B cell (primary cell): ENCODE data around the gene RASA3. TPM values are rescaled to one million over a fixed set of nuclear protein-coding genes. Genes with fewer than 3 reads are reported as not detected.

Source experiments
- ATAC-seq: fragments of 200-7000 bp; cut with Tn5 transposase; one replicate; pipeline ENCODE4 v1.10.0; 2021; ENCODE audit warnings: low read depth, mild to moderate bottlenecking, moderate number of reproducible peaks, moderate library complexity
- CTCF ChIA-PET: fragments of 350-600 bp; sonication (Branson Sonifier 250); formaldehyde crosslinking; loops from one replicate; lab custom pipeline; 2021; ENCODE audit warnings: antibody characterized with exemption, inconsistent platforms; lab: Charles Lee
- POLR2A ChIA-PET: fragments of 350-600 bp; sonication (Branson Sonifier 250); formaldehyde crosslinking; loops from one replicate; lab custom pipeline; 2021; ENCODE audit warnings: antibody characterized with exemption; lab: Charles Lee
- DNase-seq: peaks from one replicate; pipeline ENCODE4 v3.0.0; 2013
- H2AFZ ChIP-seq: 2 replicates; pipeline ENCODE4 v1.6.1; 2012; ENCODE audit warnings: mild to moderate bottlenecking, low read depth, low read length; ENCODE audit not compliant: insufficient read depth, poor library complexity, severe bottlenecking
- H3K27ac ChIP-seq, 2 donors: 1 replicate in 1 of 2; 2 replicates in 1 of 2; pipeline ENCODE4 v1.5.1; 2012 to 2013; ENCODE audit warnings: low read length in 2 of 2, mild to moderate bottlenecking in 2 of 2, moderate library complexity in 1 of 2
- H3K27me3 ChIP-seq, 4 experiments: fragments of 200-600 bp in 1 of 4; sonication (generic) in 1 of 4; replicated peaks in 1 of 4; 1 replicate in 2 of 4; 2 replicates in 2 of 4; pipeline versions ENCODE4 v1.6.1 to v1.7.0; 2013 to 2016; ENCODE audit warnings: low read length in 3 of 4, mild to moderate bottlenecking in 2 of 4, mixed read lengths in 1 of 4, moderate library complexity in 1 of 4; ENCODE audit not compliant: insufficient read depth in 4 of 4, control insufficient read depth in 3 of 4; ENCODE audit errors: control extremely low read depth in 1 of 4
- H3K36me3 ChIP-seq, 2 experiments: replicated peaks in 1 of 2; 1 replicate in 1 of 2; 2 replicates in 1 of 2; pipeline versions ENCODE4 v1.6.1 to v1.7.1; 2013; ENCODE audit warnings: low read length in 1 of 2; ENCODE audit not compliant: insufficient read depth in 2 of 2, control insufficient read depth in 1 of 2; ENCODE audit errors: control extremely low read depth in 1 of 2, extremely low read depth in 1 of 2
- H3K4me1 ChIP-seq, 2 donors: fragments of 200-600 bp in 1 of 2; sonication (generic) in 1 of 2; 1 replicate in 1 of 2; 2 replicates in 1 of 2; pipeline versions ENCODE4 v1.5.1 to v1.6.1; 2013 to 2017; ENCODE audit warnings: low read length in 2 of 2; ENCODE audit not compliant: control insufficient read depth in 2 of 2, insufficient read depth in 2 of 2
- H3K4me2 ChIP-seq: replicated peaks from 2 replicates; pipeline ENCODE3; 2012; ENCODE audit warnings: mild to moderate bottlenecking, low read depth, low read length; ENCODE audit not compliant: poor library complexity, severe bottlenecking
- H3K4me3 ChIP-seq, 5 experiments: fragments of 200-600 bp in 1 of 5; sonication (generic) in 1 of 5; 1 replicate in 3 of 5; 2 replicates in 2 of 5; pipeline versions ENCODE4 v1.5.1 to v1.7.0; 2011 to 2016; ENCODE audit warnings: low read length in 4 of 5, mild to moderate bottlenecking in 4 of 5, low read depth in 2 of 5, control low read depth in 1 of 5, moderate library complexity in 1 of 5; ENCODE audit not compliant: insufficient read depth in 1 of 5; ENCODE audit errors: control extremely low read depth in 1 of 5, extremely low read depth in 1 of 5
- H3K79me2 ChIP-seq: fragments of 200-600 bp; sonication (generic); one replicate; pipeline ENCODE4 v1.6.0; 2016; ENCODE audit warnings: low read length; ENCODE audit not compliant: control insufficient read depth, insufficient read depth
- H3K9ac ChIP-seq: fragments of 200-600 bp; sonication (generic); 2 replicates; pipeline ENCODE4 v1.6.1; 2017; ENCODE audit warnings: mild to moderate bottlenecking, low read length, moderate library complexity
- H3K9me3 ChIP-seq, 3 donors: one replicate each; pipeline versions ENCODE4 v1.6.1 to v1.7.1; 2013; ENCODE audit warnings: low read length in 2 of 3; ENCODE audit not compliant: control insufficient read depth in 2 of 3, insufficient read depth in 1 of 3; ENCODE audit errors: control extremely low read depth in 1 of 3
- H4K20me1 ChIP-seq: 2 replicates; pipeline ENCODE4 v1.6.0; 2012; ENCODE audit warnings: mild to moderate bottlenecking, low read length; ENCODE audit not compliant: insufficient read depth, control insufficient read depth, poor library complexity, severe bottlenecking
- H3K27ac Mint-ChIP-seq: one replicate; pipeline ENCODE4 v1.8.0; 2021; ENCODE audit warnings: mixed read lengths
- H3K27me3 Mint-ChIP-seq: one replicate; pipeline ENCODE4 v1.8.0; 2021; ENCODE audit warnings: mixed read lengths
- H3K4me1 Mint-ChIP-seq: one replicate; pipeline ENCODE4 v1.8.0; 2021; ENCODE audit warnings: mixed read lengths
- H3K4me3 Mint-ChIP-seq: one replicate; pipeline ENCODE4 v1.8.0; 2021; ENCODE audit warnings: mixed read lengths
- H3K9me3 Mint-ChIP-seq: one replicate; pipeline ENCODE4 v1.8.0; 2022; ENCODE audit warnings: mixed read lengths; ENCODE audit not compliant: insufficient read depth
- CTCF ChIP-seq: fragments of 200-600 bp; IDR thresholded peaks from one replicate; pipeline ENCODE4 v1.8.0; 2022; ENCODE audit warnings: antibody characterized with exemption, mild to moderate bottlenecking
- EZH2 ChIP-seq: IDR thresholded peaks from 2 replicates; pipeline ENCODE4 v1.6.1; 2012; ENCODE audit warnings: borderline replicate concordance, low read depth, mild to moderate bottlenecking, moderate library complexity, low read length; ENCODE audit not compliant: insufficient read depth, poor library complexity, severe bottlenecking
- WGBS: methylation state at CpG from one replicate; pipeline ENCODE4 v1.1.5; 2013; ENCODE audit warnings: missing lambda C conversion rate; ENCODE audit not compliant: insufficient coverage; 5-methylcytosine and 5-hydroxymethylcytosine counted together
- intact Hi-C: fragments of 100-400 bp; cut with micrococcal nuclease; formaldehyde crosslinking; loops from one replicate; pipeline ENCODE4 v1.10.0; 2022
- polyA plus RNA-seq: library from polyadenylated mRNA; depleted of rRNA; stranded (reverse); fragments of >200 nt; gene quantifications from 2 replicates; pipeline ENCODE4 v1.2.3, GENCODE V29; 2012
- total RNA-seq, 2 donors: library from RNA; stranded (reverse); fragments of 120-200 nt in 1 of 2; gene quantifications; 1 replicate in 1 of 2; 2 replicates in 1 of 2; pipeline versions ENCODE4 v1.2.3 to v1.2.4, GENCODE V29; 2013 to 2022

Gene RASA3
- total and polyA plus RNA-seq, 2 donors (not counting 1 experiment from before 2014, with no cell fraction given), result 54.2 to 87.4 TPM

- H3K4me3 ChIP-seq, result no peak overlapping the region
- H3K4me2 ChIP-seq, result no peak overlapping the region
- intact Hi-C loops, result no loop called here
- H3K9ac ChIP-seq, result no peak overlapping the region
- ATAC-seq, result no peak
- 95% methylated on average over 11 of the region's 11 CpGs for WGBS
- peaks cover 31 to 61% of the 10 kb centered on the region in 2 donors for H3K4me1 ChIP-seq
- H3K9me3 ChIP-seq, result peaks cover 0 to 7% (median 0%) of the 10 kb centered on the region in 3 donors
- Mint-ChIP-seq H3K27me3 (no peaks in the 10 kb centered on the region), H3K4me1 (peaks cover 65% of the 10 kb centered on the region), H3K9me3 (no peaks in the 10 kb centered on the region), H3K4me3 (no peak overlapping the region), H3K27ac (peak overlapping the region; percentile 63)
- TF ChIP-seq CTCF, result no peak
- no peak overlapping the region for H2AFZ ChIP-seq
- H4K20me1 ChIP-seq, result peaks cover 93% of the 10 kb centered on the region
- H3K27me3 ChIP-seq, result no peaks in the 10 kb centered on the region
- H3K27ac ChIP-seq, result no peak overlapping the region
- POLR2A ChIA-PET, result no interaction called here
- peaks cover 0 to 16% of the 10 kb centered on the region in 2 experiments for H3K36me3 ChIP-seq
- CTCF ChIA-PET, result no interaction called here
- DNase-seq, result no peak
- peaks cover 80% of the 10 kb centered on the region for H3K79me2 ChIP-seq
Observed at GRCh38 chr13:114122127-114122511, 10.3 kb downstream of the RASA3 start.

GRCh38 chr13:114121496-114122126 lies 10.8 kb downstream of the RASA3 start:
- Mint-ChIP-seq H3K4me1 (peaks cover 60% of the 10 kb centered on the region), H3K4me3 (peak overlapping the region; percentile 45), H3K27me3 (no peaks in the 10 kb centered on the region), H3K9me3 (no peaks in the 10 kb centered on the region), H3K27ac (peak overlapping the region; percentile 63)
- WGBS, result 96% methylated on average over 23 of the region's 24 CpGs
- ChIA-PET CTCF (no interaction called here), POLR2A (no interaction called here)
- ATAC-seq, result no peak
- H3K4me1 ChIP-seq, result peaks cover 26 to 56% of the 10 kb centered on the region in 2 donors
- H3K27ac ChIP-seq, result no peak overlapping the region
- H4K20me1 ChIP-seq, result peaks cover 92% of the 10 kb centered on the region
- peaks cover 0 to 7% (median 0%) of the 10 kb centered on the region in 3 donors for H3K9me3 ChIP-seq
- H3K36me3 ChIP-seq, result peaks cover 0 to 16% of the 10 kb centered on the region in 2 experiments
- no peak for DNase-seq
- H3K27me3 ChIP-seq, result no peaks in the 10 kb centered on the region
- H3K9ac ChIP-seq, result no peak overlapping the region
- H3K4me2 ChIP-seq, result no peak overlapping the region
- peaks cover 80% of the 10 kb centered on the region for H3K79me2 ChIP-seq
- intact Hi-C loops, result no loop called here
- H2AFZ ChIP-seq, result no peak overlapping the region
- TF ChIP-seq CTCF (no peak), EZH2 (no peak)
- H3K4me3 ChIP-seq, result no peak overlapping the region
